ENCODE measurements around the gene UNKL. TPM values are rescaled to one million over a fixed set of nuclear protein-coding genes. Genes with fewer than 3 reads are reported as not detected.

Gene UNKL
- total and polyA plus RNA-seq, 2 of the 8 experiments (the other 6 are each of a cell fraction or from before 2014, with no cell fraction given) = 25.1 to 31.8 TPM

DNA sequence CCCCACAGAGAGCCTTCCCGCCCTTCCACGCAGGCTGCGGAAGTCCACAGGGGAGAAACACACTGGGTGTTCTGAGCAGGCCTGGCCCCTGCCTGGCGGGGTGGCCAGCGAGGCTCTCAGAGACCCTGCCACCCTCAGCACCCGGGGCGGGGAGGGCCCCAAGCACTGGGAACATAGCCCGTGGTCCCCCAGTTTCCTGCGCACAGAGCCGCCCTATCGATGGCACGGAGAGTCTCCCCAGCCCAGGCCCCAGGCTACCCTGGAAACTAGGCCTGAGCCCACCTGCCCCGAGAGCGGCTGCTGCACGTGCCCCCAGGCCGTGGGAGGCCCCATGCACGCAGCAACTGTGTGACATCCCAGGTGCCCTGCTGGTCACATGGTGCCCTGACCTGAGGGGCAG, 40.1 kb upstream of the UNKL start:
- peaks cover 0 to 34% (median 11%) of the 10 kb centered on the region in 4 experiments; a peak in 5 of 8 replicates for H3K36me3 ChIP-seq (ENCODE audit: control insufficient read depth in 2 of 4, insufficient read depth in 4 of 4, low read length in 3 of 4)

More for the DNA sequence above, 40.1 kb upstream of the UNKL start:
- Histone ChIP-seq H3K27ac (ENCODE audit: low read depth, low read length) (no peak overlapping the region), H4K5ac (ENCODE audit: insufficient read length, low read depth, low read length) (no peak overlapping the region), H3K4ac (replicated peaks; ENCODE audit: insufficient read length, low read depth, low read length) (no peak overlapping the region), H2BK20ac (ENCODE audit: low read length) (no peak overlapping the region), H3K14ac (ENCODE audit: insufficient read length) (no peak overlapping the region), H3K23ac (ENCODE audit: insufficient read length) (no peak overlapping the region), H2AFZ (ENCODE audit: low read length) (no peak overlapping the region), H2AK5ac (ENCODE audit: low read depth, low read length) (no peak overlapping the region), H3K9ac (replicated peaks in 1 of 4; ENCODE audit: extremely low read depth in 1 of 4, low read depth in 3 of 4, low read length in 3 of 4) (no peak overlapping the region), H2BK120ac (replicated peaks; ENCODE audit: low read depth, low read length) (no peak overlapping the region), H2BK5ac (ENCODE audit: low read depth, low read length) (no peak overlapping the region), H4K91ac (replicated peaks; ENCODE audit: insufficient read length, low read length) (no peak overlapping the region), H3K79me2 (ENCODE audit: control insufficient read depth in 1 of 2, insufficient read depth in 2 of 2, low read length in 2 of 2) (no peaks in the 10 kb centered on the region), H2BK12ac (ENCODE audit: low read depth, low read length) (no peak overlapping the region), H3K27me3 (replicated peaks in 1 of 4; ENCODE audit: control insufficient read depth in 3 of 4, extremely low read depth in 1 of 4, insufficient read depth in 3 of 4, low read length in 3 of 4) (no peaks in the 10 kb centered on the region), H3K79me1 (ENCODE audit: low read depth, low read length) (no peaks in the 10 kb centered on the region; the same call in 1 of the 2 replicates), H3K18ac (ENCODE audit: extremely low read depth, low read length) (no peak overlapping the region), H3K23me2 (ENCODE audit: low read depth, low read length) (no peaks in the 10 kb centered on the region), H4K20me1 (replicated peaks in 1 of 2; ENCODE audit: control insufficient read depth in 1 of 2, insufficient read depth in 2 of 2, low read length in 2 of 2) (peaks cover 2 to 7% of the 10 kb centered on the region in 2 experiments), H2BK15ac (ENCODE audit: low read length) (no peak overlapping the region), H3K4me3 (ENCODE audit: extremely low read depth in 1 of 4, insufficient read depth in 2 of 4, low read depth in 3 of 4, low read length in 4 of 4) (no peak overlapping the region), H3K9me3 (ENCODE audit: insufficient read depth in 2 of 2, low read depth in 1 of 2, low read length in 1 of 2) (no peaks in the 10 kb centered on the region), H3K4me1 (replicated peaks in 1 of 4; ENCODE audit: control insufficient read depth in 3 of 4, insufficient read depth in 4 of 4, low read length in 3 of 4) (no peaks in the 10 kb centered on the region), H4K8ac (ENCODE audit: extremely low read depth, insufficient read depth, low read length) (no peak overlapping the region), H3K56ac (replicated peaks; ENCODE audit: insufficient read length, low read depth, low read length) (no peak overlapping the region), H3K4me2 (ENCODE audit: insufficient read depth in 1 of 2, low read depth in 2 of 2, low read length in 2 of 2) (no peak overlapping the region)
- ChIA-PET POLR2A (ENCODE audit: partially characterized antibody) (interaction anchor here (0.6 to 1.3 kb wide), 2 partner anchors 11 to 1262 kb away, joined by 3 to 4 read pairs; no protein-coding TSS in a partner anchor), CTCF (ENCODE audit: partially characterized antibody) (interaction anchor here (0.5 to 1.5 kb wide), 3 partner anchors 11 to 92 kb away, joined by 3 to 5 read pairs (median 3); partner anchors contain the start of gene CCDC154)
- DNase-seq (ENCODE audit: low read depth in 1 of 2, low spot score in 2 of 2) (no peak), FAIRE-seq (no peak)
- TF ChIP-seq TAF1 (IDR thresholded peaks at IDR 0.05; ENCODE audit: low read depth, low read length) = no peak
- 90% methylated on average over 17 of the region's 17 CpGs; no CpG with 5 or more reads in 1 of the 2 experiments for WGBS, 2 experiments (ENCODE audit: extremely low coverage in 1 of 2, insufficient coverage in 1 of 2, insufficient read length in 1 of 2, insufficient replicate concordance in 2 of 2, low coverage in 1 of 2, low lambda C conversion rate in 2 of 2, missing lambda C conversion rate in 1 of 2)
